H9 (cell line): ENCODE measurements around the gene ZNF385D. TPM values are rescaled to one million over a fixed set of nuclear protein-coding genes. Genes with fewer than 3 reads are reported as not detected.

ENCODE experiments used
- DNase-seq: peaks from one replicate; pipeline ENCODE4 v3.0.0-alpha.2; 2017
- H2AFZ ChIP-seq: one replicate; pipeline ENCODE4 v1.6.1; 2013; ENCODE audit warnings: mild to moderate bottlenecking, low read length, control low read depth, moderate library complexity
- H2AK5ac ChIP-seq: 2 replicates; pipeline ENCODE4 v1.6.1; 2013; ENCODE audit warnings: low read length, control low read depth, mixed read lengths; ENCODE audit not compliant: insufficient read length
- H2BK120ac ChIP-seq: one replicate; pipeline ENCODE4 v1.6.1; 2013; ENCODE audit warnings: low read depth, mild to moderate bottlenecking, low read length, control low read depth, inconsistent platforms; ENCODE audit not compliant: poor library complexity, severe bottlenecking
- H2BK12ac ChIP-seq: 2 replicates; pipeline ENCODE4 v1.6.1; 2013; ENCODE audit warnings: low read length, control low read depth, mixed read lengths, low read depth; ENCODE audit not compliant: insufficient read length
- H2BK15ac ChIP-seq: 2 replicates; pipeline ENCODE4 v1.6.1; 2013; ENCODE audit warnings: low read depth, low read length, control low read depth
- H2BK20ac ChIP-seq: one replicate; pipeline ENCODE4 v1.6.1; 2013; ENCODE audit warnings: low read depth, mild to moderate bottlenecking, low read length, control low read depth, inconsistent platforms; ENCODE audit not compliant: poor library complexity, severe bottlenecking
- H2BK5ac ChIP-seq: 2 replicates; pipeline ENCODE4 v1.6.1; 2013; ENCODE audit warnings: low read length, control low read depth, mixed read lengths; ENCODE audit not compliant: insufficient read length
- H3K14ac ChIP-seq: 2 replicates; pipeline ENCODE4 v1.6.1; 2013; ENCODE audit warnings: low read length, control low read depth; ENCODE audit not compliant: insufficient read depth
- H3K18ac ChIP-seq: 2 replicates; pipeline ENCODE4 v1.6.1; 2013; ENCODE audit warnings: low read depth, mild to moderate bottlenecking, mixed read lengths, low read length, control low read depth; ENCODE audit not compliant: insufficient read length
- H3K23ac ChIP-seq: 2 replicates; pipeline ENCODE4 v1.6.1; 2013; ENCODE audit warnings: low read length, control low read depth, mixed read lengths, low read depth; ENCODE audit not compliant: insufficient read length
- H3K23me2 ChIP-seq: 2 replicates; pipeline ENCODE4 v1.6.1; 2013; ENCODE audit warnings: low read depth, mild to moderate bottlenecking, mixed read lengths, low read length, control low read depth; ENCODE audit not compliant: insufficient read length, poor library complexity, severe bottlenecking
- H3K27ac ChIP-seq: 2 replicates; pipeline ENCODE4 v1.5.1; 2013; ENCODE audit warnings: low read length, control low read depth, mixed read lengths, low read depth; ENCODE audit not compliant: insufficient read length
- H3K27me3 ChIP-seq: 2 replicates; pipeline ENCODE4 v1.6.1; 2013; ENCODE audit warnings: low read length, control low read depth, inconsistent platforms; ENCODE audit not compliant: insufficient read depth
- H3K4ac ChIP-seq: 2 replicates; pipeline ENCODE4 v1.6.1; 2013; ENCODE audit warnings: low read depth, mild to moderate bottlenecking, control low read depth, inconsistent platforms, low read length, moderate library complexity
- H3K4me1 ChIP-seq: 2 replicates; pipeline ENCODE4 v1.6.1; 2013; ENCODE audit warnings: low read length, control low read depth, inconsistent platforms; ENCODE audit not compliant: insufficient read depth
- H3K4me2 ChIP-seq: 2 replicates; pipeline ENCODE4 v1.6.1; 2013; ENCODE audit warnings: low read length, control low read depth, mixed read lengths; ENCODE audit not compliant: insufficient read length, insufficient read depth
- H3K56ac ChIP-seq: 2 replicates; pipeline ENCODE4 v1.6.1; 2013; ENCODE audit warnings: low read depth, mild to moderate bottlenecking, mixed read lengths, low read length, control low read depth; ENCODE audit not compliant: insufficient read length
- H3K79me1 ChIP-seq: 2 replicates; pipeline ENCODE4 v1.6.1; 2013; ENCODE audit warnings: low read depth, mild to moderate bottlenecking, moderate library complexity, low read length, control low read depth, inconsistent platforms; ENCODE audit not compliant: insufficient read depth, poor library complexity, severe bottlenecking
- H3K79me2 ChIP-seq: 2 replicates; pipeline ENCODE4 v1.6.1; 2013; ENCODE audit warnings: low read length, control low read depth, inconsistent platforms; ENCODE audit not compliant: insufficient read depth
- H3K9ac ChIP-seq: 2 replicates; pipeline ENCODE4 v1.6.1; 2013; ENCODE audit warnings: low read length, control low read depth, mixed read lengths; ENCODE audit not compliant: insufficient read length; ENCODE audit errors: extremely low read depth
- H3K9me3 ChIP-seq: one replicate; pipeline ENCODE4 v1.6.1; 2013; ENCODE audit warnings: low read depth, low read length, inconsistent platforms; ENCODE audit not compliant: control insufficient read depth
- H3T11ph ChIP-seq: one replicate; pipeline ENCODE4 v1.6.1; 2013; ENCODE audit warnings: mild to moderate bottlenecking, low read length, control low read depth, inconsistent platforms
- H4K20me1 ChIP-seq: one replicate; pipeline ENCODE4 v1.6.1; 2013; ENCODE audit not compliant: control insufficient read depth, insufficient read length, insufficient read depth
- H4K5ac ChIP-seq: 2 replicates; pipeline ENCODE4 v1.6.1; 2013; ENCODE audit warnings: low read depth, mild to moderate bottlenecking, mixed read lengths, low read length, control low read depth; ENCODE audit not compliant: insufficient read length
- H4K8ac ChIP-seq: replicated peaks from 2 replicates; pipeline ENCODE4 v1.6.1; 2013; ENCODE audit warnings: low read length, control low read depth, mixed read lengths, low read depth; ENCODE audit not compliant: insufficient read length
- H4K91ac ChIP-seq: 2 replicates; pipeline ENCODE4 v1.6.1; 2013; ENCODE audit warnings: low read depth, mild to moderate bottlenecking, moderate library complexity, mixed read lengths, low read length, control low read depth; ENCODE audit not compliant: insufficient read length
- H3K27ac Mint-ChIP-seq, 3 experiments: 2 replicates in 2 of 3; 3 replicates in 1 of 3; pipeline ENCODE4 v1.8.0; 2020 to 2021; ENCODE audit warnings: mixed read lengths in 3 of 3, mild to moderate bottlenecking in 1 of 3, moderate library complexity in 1 of 3
- H3K27me3 Mint-ChIP-seq: 2 replicates; pipeline ENCODE4 v1.8.0; 2021; ENCODE audit warnings: low read depth, mild to moderate bottlenecking, moderate library complexity, mixed read lengths
- H3K36me3 Mint-ChIP-seq, 3 experiments: 2 replicates in 2 of 3; 3 replicates in 1 of 3; pipeline ENCODE4 v1.8.0; 2020 to 2021; ENCODE audit warnings: low read depth in 3 of 3, mixed read lengths in 3 of 3; ENCODE audit not compliant: insufficient read depth in 1 of 3
- H3K4me1 Mint-ChIP-seq, 2 experiments: 2 replicates each; pipeline ENCODE4 v1.8.0; 2020; ENCODE audit warnings: mixed read lengths in 2 of 2
- H3K4me3 Mint-ChIP-seq, 2 experiments: 2 replicates in 1 of 2; 3 replicates in 1 of 2; pipeline ENCODE4 v1.8.0; 2020 to 2021; ENCODE audit warnings: mild to moderate bottlenecking in 2 of 2, mixed read lengths in 2 of 2, moderate library complexity in 1 of 2
- H3K9me3 Mint-ChIP-seq, 2 experiments: 2 replicates in 1 of 2; 3 replicates in 1 of 2; pipeline ENCODE4 v1.8.0; 2020; ENCODE audit warnings: mild to moderate bottlenecking in 2 of 2, mixed read lengths in 2 of 2, moderate library complexity in 1 of 2
- WGBS: extraction: QIAGEN DNeasy Blood & Tissue Kit; methylation state at CpG from one replicate; pipeline ENCODE4 v1.1.7; 2013; ENCODE audit warnings: missing lambda C conversion rate, low lambda C conversion rate, mixed read lengths; ENCODE audit not compliant: insufficient read length; ENCODE audit errors: extremely low coverage; 5-methylcytosine and 5-hydroxymethylcytosine counted together
- total RNA-seq: library from RNA; stranded (reverse); gene quantifications from 2 replicates; pipeline ENCODE4 v1.2.1, GENCODE V29; 2021
- TF ChIP-seq, protein P1 (sequence below): fragments of 200-600 bp; sonication (generic); conservative IDR thresholded peaks from 3 replicates; pipeline ENCODE4 v1.8.0; 2021; ENCODE audit warnings: antibody characterized with exemption, mild to moderate bottlenecking

ZNF385D gene
- total RNA-seq, 1 experiment from 2014 or later: 1.5 TPM

- no peaks in the 10 kb centered on the region for H3K27me3 ChIP-seq
- H3K4me1 ChIP-seq: no peaks in the 10 kb centered on the region
- no peak overlapping the region for H4K5ac ChIP-seq
- H2BK12ac ChIP-seq: no peak overlapping the region
- H3K9me3 ChIP-seq: no peaks in the 10 kb centered on the region
- no peak for DNase-seq
- H3K27ac Mint-ChIP-seq: no peak overlapping the region
- H3K79me1 ChIP-seq: no peaks in the 10 kb centered on the region
- H3K4ac ChIP-seq: no peak overlapping the region
- H3K4me2 ChIP-seq: no peak overlapping the region
- H3K23me2 ChIP-seq: no peaks in the 10 kb centered on the region
- H3K27ac ChIP-seq: no peak overlapping the region
- H3T11ph ChIP-seq: no peak overlapping the region
- no peak overlapping the region for H4K91ac ChIP-seq
- no peaks in the 10 kb centered on the region; a peak in 1 of 5 replicates for H3K9me3 Mint-ChIP-seq
- TF ChIP-seq, protein P1, sequence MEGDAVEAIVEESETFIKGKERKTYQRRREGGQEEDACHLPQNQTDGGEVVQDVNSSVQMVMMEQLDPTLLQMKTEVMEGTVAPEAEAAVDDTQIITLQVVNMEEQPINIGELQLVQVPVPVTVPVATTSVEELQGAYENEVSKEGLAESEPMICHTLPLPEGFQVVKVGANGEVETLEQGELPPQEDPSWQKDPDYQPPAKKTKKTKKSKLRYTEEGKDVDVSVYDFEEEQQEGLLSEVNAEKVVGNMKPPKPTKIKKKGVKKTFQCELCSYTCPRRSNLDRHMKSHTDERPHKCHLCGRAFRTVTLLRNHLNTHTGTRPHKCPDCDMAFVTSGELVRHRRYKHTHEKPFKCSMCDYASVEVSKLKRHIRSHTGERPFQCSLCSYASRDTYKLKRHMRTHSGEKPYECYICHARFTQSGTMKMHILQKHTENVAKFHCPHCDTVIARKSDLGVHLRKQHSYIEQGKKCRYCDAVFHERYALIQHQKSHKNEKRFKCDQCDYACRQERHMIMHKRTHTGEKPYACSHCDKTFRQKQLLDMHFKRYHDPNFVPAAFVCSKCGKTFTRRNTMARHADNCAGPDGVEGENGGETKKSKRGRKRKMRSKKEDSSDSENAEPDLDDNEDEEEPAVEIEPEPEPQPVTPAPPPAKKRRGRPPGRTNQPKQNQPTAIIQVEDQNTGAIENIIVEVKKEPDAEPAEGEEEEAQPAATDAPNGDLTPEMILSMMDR: no peak
- no peaks in the 10 kb centered on the region for H3K27me3 Mint-ChIP-seq
- no peak overlapping the region for H3K56ac ChIP-seq
- H3K14ac ChIP-seq: no peak overlapping the region
- H2AK5ac ChIP-seq: no peak overlapping the region
- H2BK120ac ChIP-seq: no peak overlapping the region
- no peak overlapping the region for H2BK20ac ChIP-seq
- H2AFZ ChIP-seq: no peak overlapping the region
- H3K23ac ChIP-seq: no peak overlapping the region
- H3K79me2 ChIP-seq: no peaks in the 10 kb centered on the region
- H2BK5ac ChIP-seq: no peak overlapping the region
- no peak overlapping the region for H3K9ac ChIP-seq
- H4K20me1 ChIP-seq: no peaks in the 10 kb centered on the region
- peaks cover 0 to 4% (median 0%) of the 10 kb centered on the region in 3 experiments; a peak in 2 of 7 replicates for H3K36me3 Mint-ChIP-seq
- H2BK15ac ChIP-seq: no peak overlapping the region
- WGBS: no CpG with 5 or more reads among the region's 2 CpGs
- no peak overlapping the region for H3K18ac ChIP-seq
- no peak overlapping the region for H3K4me3 Mint-ChIP-seq
- H4K8ac ChIP-seq: no peak overlapping the region
- no peaks in the 10 kb centered on the region for H3K4me1 Mint-ChIP-seq
Measured at GRCh38 chr3:21409401-21409800, 341.6 kb downstream of the ZNF385D start.
